PFSK-1 (cell line): ENCODE results near the gene TUBB.

Experiments
- FOXP2 ChIP-seq: optimal IDR thresholded peaks from 2 replicates; pipeline ENCODE3; 2011; ENCODE audit warnings: borderline replicate concordance, control low read depth, inconsistent platforms; ENCODE audit not compliant: insufficient read depth; ENCODE audit errors: extremely low read length, extremely low read depth
- POLR2AphosphoS5 ChIP-seq: IDR thresholded peaks from 2 replicates; pipeline ENCODE4 v1.6.1; 2012; ENCODE audit warnings: low read depth, mild to moderate bottlenecking, control low read depth, low read length, moderate library complexity
- SIN3A ChIP-seq: IDR thresholded peaks from 2 replicates; pipeline ENCODE4 v1.6.1; 2012; ENCODE audit warnings: mild to moderate bottlenecking, low read length, moderate library complexity, borderline replicate concordance; ENCODE audit not compliant: insufficient read depth
- TAF1 ChIP-seq: IDR thresholded peaks from 2 replicates; pipeline ENCODE4 v1.6.1; 2012; ENCODE audit warnings: low read length, control low read depth, borderline replicate concordance; ENCODE audit not compliant: insufficient read depth
- TF ChIP-seq, protein P1 (sequence below), 2 experiments: IDR thresholded peaks; 2 replicates each; pipeline versions ENCODE4 v1.6.1 to v1.8.0; 2011 to 2012; ENCODE audit warnings: low read depth in 2 of 2, low read length in 2 of 2, control low read depth in 1 of 2, inconsistent platforms in 1 of 2, mild to moderate bottlenecking in 1 of 2, moderate library complexity in 1 of 2; ENCODE audit not compliant: insufficient read depth in 1 of 2

The TUBB gene

DNA sequence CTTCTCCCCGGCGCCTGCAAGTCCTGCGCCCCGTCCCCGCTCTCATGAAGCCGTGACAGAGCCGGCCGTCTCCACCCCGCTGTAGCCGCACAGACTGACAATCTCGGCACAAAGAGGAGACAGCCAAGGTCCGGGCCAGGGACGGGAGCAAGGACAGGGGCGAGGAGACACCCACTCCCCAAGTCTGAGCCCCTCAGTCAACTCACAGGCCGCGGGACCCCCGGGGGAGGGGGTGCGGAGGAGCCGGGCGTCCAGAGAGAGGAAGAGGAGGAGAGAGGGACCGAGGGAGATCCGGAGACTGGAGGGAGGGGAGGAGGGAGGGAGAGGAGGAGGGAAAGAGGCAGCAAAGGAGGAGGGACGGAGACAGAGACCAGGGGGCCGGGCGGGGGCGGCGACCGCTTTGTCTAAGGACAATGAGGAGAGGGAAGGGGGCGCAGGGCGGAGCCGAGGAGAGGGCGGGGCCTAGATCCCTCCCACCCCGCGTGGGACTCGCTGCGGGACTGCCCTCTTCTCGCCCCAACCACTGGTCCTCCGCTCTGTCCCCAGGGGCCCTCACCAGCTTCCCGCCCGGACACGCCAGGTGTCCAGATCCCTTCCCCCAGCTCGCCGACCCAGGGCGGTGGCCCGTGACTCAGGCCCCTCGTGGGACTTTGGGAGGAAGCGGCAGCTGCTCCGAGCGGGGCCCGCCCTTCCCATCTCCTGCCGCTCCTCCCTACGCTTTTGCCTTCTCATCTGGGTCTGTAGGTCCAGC is 33.1 kb upstream of the TUBB start:
- no peak for TF ChIP-seq TAF1
- TF ChIP-seq POLR2AphosphoS5 = peak; percentile 75; the same call in 1 of the 2 replicates
- no peak for TF ChIP-seq FOXP2
- TF ChIP-seq SIN3A = peak; percentile 88; the same call in 1 of the 2 replicates
- TF ChIP-seq, protein P1, sequence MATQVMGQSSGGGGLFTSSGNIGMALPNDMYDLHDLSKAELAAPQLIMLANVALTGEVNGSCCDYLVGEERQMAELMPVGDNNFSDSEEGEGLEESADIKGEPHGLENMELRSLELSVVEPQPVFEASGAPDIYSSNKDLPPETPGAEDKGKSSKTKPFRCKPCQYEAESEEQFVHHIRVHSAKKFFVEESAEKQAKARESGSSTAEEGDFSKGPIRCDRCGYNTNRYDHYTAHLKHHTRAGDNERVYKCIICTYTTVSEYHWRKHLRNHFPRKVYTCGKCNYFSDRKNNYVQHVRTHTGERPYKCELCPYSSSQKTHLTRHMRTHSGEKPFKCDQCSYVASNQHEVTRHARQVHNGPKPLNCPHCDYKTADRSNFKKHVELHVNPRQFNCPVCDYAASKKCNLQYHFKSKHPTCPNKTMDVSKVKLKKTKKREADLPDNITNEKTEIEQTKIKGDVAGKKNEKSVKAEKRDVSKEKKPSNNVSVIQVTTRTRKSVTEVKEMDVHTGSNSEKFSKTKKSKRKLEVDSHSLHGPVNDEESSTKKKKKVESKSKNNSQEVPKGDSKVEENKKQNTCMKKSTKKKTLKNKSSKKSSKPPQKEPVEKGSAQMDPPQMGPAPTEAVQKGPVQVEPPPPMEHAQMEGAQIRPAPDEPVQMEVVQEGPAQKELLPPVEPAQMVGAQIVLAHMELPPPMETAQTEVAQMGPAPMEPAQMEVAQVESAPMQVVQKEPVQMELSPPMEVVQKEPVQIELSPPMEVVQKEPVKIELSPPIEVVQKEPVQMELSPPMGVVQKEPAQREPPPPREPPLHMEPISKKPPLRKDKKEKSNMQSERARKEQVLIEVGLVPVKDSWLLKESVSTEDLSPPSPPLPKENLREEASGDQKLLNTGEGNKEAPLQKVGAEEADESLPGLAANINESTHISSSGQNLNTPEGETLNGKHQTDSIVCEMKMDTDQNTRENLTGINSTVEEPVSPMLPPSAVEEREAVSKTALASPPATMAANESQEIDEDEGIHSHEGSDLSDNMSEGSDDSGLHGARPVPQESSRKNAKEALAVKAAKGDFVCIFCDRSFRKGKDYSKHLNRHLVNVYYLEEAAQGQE (IDR thresholded peaks at IDR 0.05; ENCODE audit: insufficient read depth in 1 of 2, low read depth in 2 of 2, low read length in 2 of 2) = peak in 1 of 2 experiments; percentile 70; a peak in 2 of 4 replicates

- TF ChIP-seq FOXP2 (no peak), SIN3A (no peak), POLR2AphosphoS5 (no peak), TAF1 (no peak)
- TF ChIP-seq, protein P1 (IDR thresholded peaks at IDR 0.05; ENCODE audit: insufficient read depth in 1 of 2, low read depth in 2 of 2, low read length in 2 of 2) = no peak
Observed at GRCh38 chr6:30687659-30688431, 32.3 kb upstream of the TUBB start.

GRCh38 chr6:30688569-30688968 is 31.6 kb upstream of the TUBB start:
- TF ChIP-seq POLR2AphosphoS5 (no peak), SIN3A (no peak), FOXP2 (no peak), TAF1 (no peak)
- TF ChIP-seq, protein P1 (IDR thresholded peaks at IDR 0.05; ENCODE audit: insufficient read depth in 1 of 2, low read depth in 2 of 2, low read length in 2 of 2) = no peak

GRCh38 chr6:30689022-30689865 is 30.9 kb upstream of the TUBB start:
- TF ChIP-seq, protein P1 (IDR thresholded peaks at IDR 0.05; ENCODE audit: insufficient read depth in 1 of 2, low read depth in 2 of 2, low read length in 2 of 2) = no peak
- TF ChIP-seq TAF1 (no peak), FOXP2 (no peak), POLR2AphosphoS5 (no peak), SIN3A (no peak)
